Transverse colon (tissue), 3 donors: Measurements from ENCODE around the gene BACH1.

ENCODE experiments used
- CTCF ChIP-seq, 5 experiments: fragments of 200-600 bp in 3 of 5; fragments of 450-650 bp in 2 of 5; sonication (generic) in 3 of 5; IDR thresholded peaks; 1 replicate in 2 of 5; 2 replicates in 3 of 5; pipeline ENCODE4 v1.5.1; 2016 to 2017; ENCODE audit warnings: antibody characterized with exemption in 5 of 5, inconsistent platforms in 3 of 5, mild to moderate bottlenecking in 2 of 5, moderate library complexity in 1 of 5
- POLR2A ChIP-seq: fragments of 450-650 bp; IDR thresholded peaks from one replicate; pipeline ENCODE4 v1.6.1; 2016; ENCODE audit warnings: antibody characterized with exemption, mild to moderate bottlenecking, moderate library complexity

GRCh38 chr21:29389136-29389535 lies 90.4 kb downstream of the BACH1 start:
- TF ChIP-seq CTCF (IDR thresholded peaks at IDR 0.05) = no peak
- no peak for TF ChIP-seq POLR2A
